HG03196 (cell line): ENCODE measurements around the gene MTCH2.

Experiments
- ATAC-seq: cut with Tn5 transposase; IDR thresholded peaks from one replicate; pipeline ENCODE4 v1.9.1; 2021; ENCODE audit not compliant: unreplicated experiment

MTCH2 gene

GRCh38 chr11:47591764-47592163 lies 50.6 kb downstream of the MTCH2 start:
- no peak for ATAC-seq

DNA sequence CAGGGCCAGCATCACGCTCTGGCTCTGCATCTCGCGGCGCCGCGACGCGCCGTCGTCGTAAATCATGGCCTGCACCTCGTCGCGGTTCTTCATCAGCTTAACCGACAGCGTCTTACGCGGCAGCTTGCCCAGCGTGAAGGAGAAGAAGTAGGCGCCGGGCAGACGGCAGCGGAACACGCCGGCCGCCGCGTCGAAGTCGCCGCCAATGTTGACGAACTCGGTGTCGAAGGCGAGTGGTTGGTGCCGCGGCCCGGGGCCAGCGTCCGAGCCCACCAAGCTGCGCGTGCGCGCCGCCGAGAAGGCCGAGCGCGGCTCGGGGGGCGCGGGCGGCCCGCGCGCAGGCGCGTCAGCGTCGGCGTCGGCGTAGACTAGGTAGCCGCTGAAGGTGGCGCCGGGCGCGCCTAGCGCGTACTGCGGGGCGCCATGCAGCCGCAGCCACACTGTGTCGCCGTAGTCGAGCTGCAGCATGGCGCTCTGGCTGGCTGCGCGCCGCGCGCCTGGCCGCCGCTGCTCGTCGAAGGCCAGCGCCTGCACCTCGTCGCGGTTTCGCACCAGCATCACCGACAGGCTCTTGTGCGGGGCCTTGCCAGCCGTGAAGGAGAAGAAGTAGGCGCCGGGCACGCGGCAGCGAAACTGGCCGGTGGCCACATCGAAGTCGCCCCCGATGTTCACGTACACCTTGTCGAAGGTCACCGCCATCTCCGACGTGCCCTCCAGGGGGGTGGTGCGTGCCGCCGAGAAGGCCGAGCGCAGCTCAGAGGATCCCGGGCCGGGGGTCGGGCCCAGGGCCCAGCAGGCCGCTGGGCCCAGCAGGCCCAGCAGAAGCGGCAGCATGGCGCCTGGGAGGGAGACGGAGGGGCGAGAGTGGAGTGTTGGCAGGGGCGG lies 52.1 kb downstream of the MTCH2 start:
- no peak for ATAC-seq

DNA sequence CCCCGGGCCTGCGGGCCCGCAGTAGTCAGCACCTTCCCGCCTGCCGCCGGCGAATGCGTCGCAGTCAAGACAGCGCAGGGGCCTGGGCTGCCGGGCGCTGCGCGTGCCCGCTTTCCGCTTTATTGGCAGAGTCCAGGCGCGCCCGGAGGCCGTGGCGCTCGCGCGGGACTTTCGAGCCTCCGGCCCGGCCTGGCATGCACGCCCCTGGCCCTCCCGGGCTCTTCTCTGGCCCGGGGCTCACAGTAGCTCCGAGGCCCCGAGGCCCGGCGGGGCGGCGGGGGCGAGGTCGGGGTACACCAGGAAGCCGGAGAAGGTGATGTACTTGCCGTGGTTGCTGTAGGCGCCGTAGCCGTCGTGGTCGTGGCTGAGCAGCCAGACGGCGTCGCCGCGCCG lies 52.8 kb downstream of the MTCH2 start:
- no peak for ATAC-seq

DNA sequence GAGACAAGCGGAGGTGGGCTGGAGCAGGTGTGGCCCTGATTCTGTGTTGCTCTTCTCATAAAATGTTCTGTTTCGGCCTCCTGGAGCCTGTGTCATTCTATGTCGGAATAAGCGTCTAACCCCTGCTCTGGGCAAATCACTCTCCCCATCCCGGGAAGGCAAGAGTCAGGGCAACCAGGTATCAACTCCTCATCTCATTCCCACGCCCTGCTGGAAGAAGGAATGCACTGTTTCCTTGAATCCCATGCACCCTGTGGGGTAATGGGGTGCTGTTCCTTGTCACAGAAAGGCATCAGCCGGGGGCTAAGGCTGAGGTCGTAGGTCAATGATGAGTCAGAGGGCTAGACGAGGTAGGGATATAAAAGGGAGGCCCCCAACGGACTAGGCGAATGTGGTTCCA lies 53.2 kb downstream of the MTCH2 start:
- no peak for ATAC-seq

- ATAC-seq, result no peak
Measured at GRCh38 chr11:47587723-47588326, 54.5 kb downstream of the MTCH2 start.

DNA sequence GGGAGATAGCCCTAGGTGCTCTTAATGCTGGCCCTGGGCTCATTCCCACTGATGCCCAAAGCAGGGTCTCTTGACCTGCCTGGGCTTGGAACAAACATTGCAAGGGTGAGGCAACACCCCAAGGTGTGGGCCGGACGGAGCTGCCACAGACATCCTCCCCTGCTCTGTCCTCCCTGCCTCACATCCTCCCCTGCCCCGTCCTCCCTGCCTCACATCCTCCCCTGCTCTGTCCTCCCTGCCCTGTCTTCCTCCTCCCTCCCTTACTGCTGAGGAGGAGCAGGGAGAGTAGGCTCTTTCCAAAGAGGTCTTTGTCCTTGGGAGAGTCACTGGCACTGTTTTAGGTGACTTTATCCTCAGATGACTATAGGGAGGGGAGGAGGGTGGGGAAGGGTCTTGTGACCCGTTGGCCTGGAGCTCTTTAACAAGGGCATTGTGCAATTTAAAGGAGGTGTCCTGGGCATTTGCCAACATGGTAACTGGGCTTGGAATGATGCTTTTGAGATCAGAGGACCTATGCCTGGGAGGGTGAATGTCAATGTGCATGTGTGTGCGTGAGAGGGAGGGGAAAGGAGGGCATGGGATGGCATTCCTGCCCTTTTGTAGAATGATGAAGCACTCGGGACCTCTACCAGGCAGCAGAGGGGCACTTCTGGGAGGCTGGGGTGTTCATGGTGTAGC lies 55.2 kb downstream of the MTCH2 start:
- ATAC-seq, result no peak

- no peak for ATAC-seq
Measured at GRCh38 chr11:47586098-47586855, 56.1 kb downstream of the MTCH2 start, which contains the start of gene FAM180B. Gene FAM180B (plus strand): TSS chr11:47586678. CDS start chr11:47586769, 91 bp downstream.

DNA sequence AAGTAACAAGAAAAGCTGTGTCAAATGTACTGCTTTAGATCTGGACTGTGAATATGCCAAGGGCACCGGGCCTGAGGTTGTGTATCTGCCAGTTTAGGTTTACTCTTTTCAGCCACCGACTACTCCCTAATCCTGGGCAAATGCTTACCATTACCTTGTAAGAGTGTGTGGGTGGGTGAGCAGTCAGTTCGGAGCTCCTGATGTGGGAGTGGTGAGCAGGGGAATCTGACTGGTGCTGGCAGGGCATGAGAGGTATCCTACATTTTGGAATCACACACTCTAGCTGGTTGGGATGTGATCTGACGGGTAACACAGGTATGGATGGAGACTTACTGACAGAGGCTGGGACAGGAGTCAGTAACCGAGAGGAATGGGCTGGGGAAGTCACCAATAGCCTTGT lies 58.5 kb downstream of the MTCH2 start:
- no peak for ATAC-seq

GRCh38 chr11:47578524-47579494 lies 63.5 kb downstream of the MTCH2 start, which contains the start of the genes KBTBD4 and NDUFS3:
Gene KBTBD4 (minus strand): TSS chr11:47578970. CDS start chr11:47578951, 19 bp downstream.
Gene NDUFS3 (plus strand): TSS chr11:47579074. CDS start chr11:47579092, 18 bp downstream.
- ATAC-seq, result peak; percentile 90

GRCh38 chr11:47577460-47578041 lies 64.8 kb downstream of the MTCH2 start:
- no peak for ATAC-seq

DNA sequence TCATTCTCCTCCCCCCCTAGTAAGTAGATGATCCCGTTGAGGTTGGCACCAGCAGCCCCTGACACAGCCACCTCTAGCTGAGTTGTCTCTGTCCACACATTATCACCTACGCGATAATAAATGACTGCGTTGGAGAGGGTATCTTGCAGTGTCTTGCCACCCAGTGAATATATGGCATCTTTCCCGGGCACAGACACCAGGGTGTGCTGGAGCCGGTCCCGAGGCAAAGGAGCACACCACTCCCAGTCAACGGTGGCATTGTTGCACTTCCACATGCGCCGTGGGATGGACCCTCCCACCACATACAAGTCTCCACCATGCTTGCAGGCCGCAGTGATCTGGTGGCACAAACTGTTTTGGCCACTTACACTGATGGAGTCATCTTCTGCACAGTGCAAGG lies 69.0 kb downstream of the MTCH2 start:
- no peak for ATAC-seq

DNA sequence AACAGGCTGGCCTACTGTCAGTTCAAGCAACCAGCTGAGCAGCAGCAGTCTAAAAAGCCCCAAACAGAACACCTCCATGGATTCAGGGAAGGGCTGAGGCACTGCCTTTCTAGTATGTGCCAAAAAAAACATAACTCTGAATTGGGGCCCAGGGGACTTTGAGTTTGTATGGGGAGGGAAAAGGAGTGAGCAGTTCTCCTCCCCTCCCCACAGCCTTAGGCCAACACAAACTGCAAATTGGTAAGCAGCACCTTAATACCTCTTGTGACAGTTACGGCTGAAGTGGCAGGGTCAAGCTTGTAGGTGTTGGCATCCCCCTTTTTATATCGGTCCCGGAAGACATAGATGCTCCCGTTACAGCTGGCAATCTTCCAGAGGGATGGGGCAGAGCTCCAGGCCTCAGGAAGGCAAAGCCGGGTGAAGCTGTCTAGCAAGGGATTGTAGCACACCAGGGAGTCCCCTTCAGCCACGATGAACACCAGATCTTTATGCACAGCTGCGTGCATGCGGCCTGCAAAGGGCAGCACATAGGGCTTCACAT lies 69.6 kb downstream of the MTCH2 start:
- no peak for ATAC-seq

DNA sequence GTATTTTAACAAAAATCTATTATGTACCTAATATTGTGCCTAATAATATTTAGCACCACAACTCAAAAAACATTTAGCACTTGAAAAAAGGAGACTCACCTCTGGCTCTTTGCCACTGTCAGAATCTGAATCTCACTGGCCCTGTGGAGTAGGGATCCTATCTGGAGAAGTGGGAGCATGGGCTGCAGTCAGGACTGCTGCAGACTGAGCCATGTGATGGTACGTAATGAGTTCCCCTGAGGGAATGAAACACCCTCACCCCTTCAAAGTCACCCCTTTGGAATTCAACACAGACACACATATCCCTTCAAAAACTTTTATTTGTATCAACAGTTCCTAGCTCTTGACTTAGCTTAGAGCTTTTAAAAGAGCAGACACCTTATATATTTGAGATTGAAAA lies 70.5 kb downstream of the MTCH2 start:
- ATAC-seq, result no peak

GRCh38 chr11:47571357-47571729 lies 71.0 kb downstream of the MTCH2 start:
- no peak for ATAC-seq

- ATAC-seq, result no peak
Measured at GRCh38 chr11:47570651-47571356, 71.6 kb downstream of the MTCH2 start.

DNA sequence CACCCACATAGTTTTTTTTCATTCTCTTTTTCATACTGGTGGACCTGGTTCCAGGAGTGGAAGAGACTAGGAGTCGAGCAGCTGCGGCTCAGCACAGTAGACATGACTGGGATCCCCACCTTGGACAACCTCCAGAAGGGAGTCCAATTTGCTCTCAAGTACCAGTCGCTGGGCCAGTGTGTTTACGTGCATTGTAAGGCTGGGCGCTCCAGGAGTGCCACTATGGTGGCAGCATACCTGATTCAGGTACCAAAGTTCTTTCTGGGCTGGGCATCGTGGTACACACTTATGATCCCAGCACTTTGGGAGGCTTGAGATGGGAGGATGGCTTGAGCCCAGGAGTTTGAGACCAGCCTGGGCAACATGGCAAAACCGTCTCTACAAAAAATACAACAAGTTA lies 72.7 kb downstream of the MTCH2 start:
- no peak for ATAC-seq
